Measurements from ENCODE around the gene PTPN14.
A peak's percentile ranks its signal among the peaks of the same experiment; 100 is the strongest.

The PTPN14 gene

DNA sequence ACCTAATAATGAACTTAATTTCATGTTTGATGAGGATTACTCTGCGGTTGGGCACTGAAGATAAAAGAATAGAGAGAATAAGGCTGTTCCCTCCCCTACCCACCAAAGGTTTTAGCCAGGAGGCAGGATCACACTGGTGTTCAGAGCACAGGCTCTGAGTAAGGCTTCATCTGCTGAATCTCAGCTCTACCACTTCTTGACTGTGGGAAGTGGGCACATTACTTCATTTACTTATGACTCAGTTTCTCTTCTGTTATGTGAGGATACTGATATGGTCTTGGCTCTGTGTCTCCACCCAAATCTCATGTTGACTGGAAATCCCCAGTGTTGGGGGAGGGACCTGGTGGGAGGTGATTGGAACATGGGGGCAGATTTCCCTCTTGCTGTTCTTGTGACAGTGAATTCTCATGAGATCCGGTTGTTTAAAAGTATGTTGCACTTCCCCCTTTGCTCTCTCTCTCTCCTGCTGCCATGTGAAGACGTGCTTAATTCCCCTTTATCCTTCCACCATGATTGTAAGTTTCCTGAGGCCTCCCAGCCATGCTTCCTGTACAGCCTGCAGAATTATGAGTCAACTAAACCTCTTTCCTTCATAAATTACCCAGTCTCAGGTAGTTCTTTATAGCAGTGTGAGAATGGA is 190.8 kb downstream of the PTPN14 start:
- DNase-seq = no peak

DNA sequence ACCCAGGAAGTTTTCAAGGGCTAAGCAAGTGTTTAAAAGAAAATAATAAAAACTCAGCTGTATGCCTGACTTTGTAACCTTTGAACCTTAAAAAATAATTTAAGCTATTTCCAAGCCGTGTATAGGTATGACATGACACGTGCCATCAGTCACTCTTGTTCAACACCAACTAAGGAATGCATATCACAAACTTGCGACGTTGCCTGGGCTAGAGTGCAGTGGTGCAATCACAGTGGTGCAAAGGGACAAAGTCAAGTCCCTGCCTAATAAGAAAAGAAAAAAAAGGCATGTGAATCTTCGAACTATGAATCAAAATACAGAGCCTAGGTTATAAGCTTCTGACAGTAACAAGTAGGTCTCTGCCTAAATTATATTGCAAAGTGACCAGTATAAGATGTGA is 191.3 kb downstream of the PTPN14 start:
- DNase-seq = no peak

DNA sequence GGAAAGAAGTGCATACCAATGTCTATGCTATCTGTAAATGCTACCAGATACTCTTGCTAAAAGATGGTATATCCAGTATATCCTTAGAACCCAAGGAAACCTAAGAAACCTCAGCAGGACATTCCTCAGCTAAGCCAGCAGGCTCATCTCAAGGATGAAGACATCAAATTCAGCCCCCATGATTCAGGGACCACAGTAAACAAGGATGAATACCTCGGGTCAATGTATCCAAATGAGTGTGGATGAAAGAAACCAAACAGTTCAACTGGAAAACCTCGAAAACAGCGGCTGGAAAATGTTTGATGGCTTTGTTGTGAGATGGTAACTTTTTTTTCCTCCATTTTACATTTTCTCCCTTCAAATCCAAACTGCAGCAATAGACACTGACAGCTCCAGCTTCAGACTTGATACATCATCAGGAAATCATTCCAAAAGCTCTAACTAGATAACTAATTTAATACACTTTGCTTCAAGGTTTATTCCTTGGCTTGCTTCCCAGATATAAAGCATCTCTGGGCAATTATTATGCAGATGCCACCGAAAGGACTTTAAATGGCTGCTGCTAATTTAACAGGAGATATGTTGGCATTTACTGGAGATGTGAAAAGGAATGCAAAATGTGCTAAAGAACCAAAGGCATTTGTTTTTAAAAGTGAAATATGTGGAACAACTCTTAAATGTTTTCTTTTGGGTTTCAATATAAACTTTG is 196.8 kb downstream of the PTPN14 start:
- DNase-seq = no peak

DNA sequence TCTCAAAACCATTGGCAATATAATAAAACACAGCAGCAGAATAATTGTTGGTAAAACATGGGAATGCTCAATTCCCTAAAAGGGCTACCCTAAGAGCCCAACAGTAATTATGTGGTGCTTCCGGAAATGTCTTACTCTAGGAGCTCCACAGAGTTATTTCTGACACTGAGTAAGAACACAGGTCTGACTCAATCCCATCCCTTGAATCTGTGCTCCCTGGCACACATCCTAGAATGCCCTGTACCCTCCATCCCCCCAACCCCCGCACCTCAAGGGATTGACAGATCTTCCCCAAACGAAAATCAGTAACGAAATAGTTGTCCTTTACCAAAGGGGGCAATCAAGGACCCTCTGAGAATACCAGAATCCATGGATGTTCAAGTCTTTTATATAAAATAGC is 198.6 kb downstream of the PTPN14 start:
- DNase-seq = no peak

DNA sequence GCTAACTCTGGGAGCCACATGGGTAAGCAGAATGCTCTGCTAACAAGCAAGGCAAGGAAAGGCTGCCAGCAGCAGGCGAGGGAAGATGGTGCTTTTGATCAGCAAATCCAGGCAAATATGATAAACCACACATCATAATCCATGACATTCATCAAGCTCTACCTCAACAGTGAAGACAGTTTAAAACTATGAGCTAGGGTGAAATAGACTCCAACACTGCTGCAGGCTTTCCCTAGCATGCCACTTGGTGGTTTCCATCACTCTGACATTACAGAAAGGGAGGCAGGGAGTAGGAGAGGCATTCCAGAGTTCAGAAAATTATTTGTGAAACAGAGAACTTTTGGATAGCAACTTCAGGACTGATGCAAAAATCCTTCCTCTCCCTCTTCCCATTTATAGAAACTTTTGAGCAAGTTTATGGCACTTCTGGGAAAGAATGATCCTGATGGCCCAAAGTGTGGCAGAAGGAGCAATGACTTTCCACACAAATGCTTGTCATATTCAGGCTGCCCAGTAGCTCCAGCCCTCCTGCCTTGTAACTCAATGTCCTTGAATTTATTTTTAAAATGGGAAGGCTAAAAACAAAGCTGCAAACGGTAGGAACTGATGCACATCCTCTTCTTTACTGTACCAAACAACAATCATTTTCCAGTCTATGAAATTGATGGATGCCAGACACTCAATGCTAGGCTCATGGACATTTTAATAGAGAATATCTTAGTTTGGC is 199.7 kb downstream of the PTPN14 start:
- no peak for DNase-seq

DNA sequence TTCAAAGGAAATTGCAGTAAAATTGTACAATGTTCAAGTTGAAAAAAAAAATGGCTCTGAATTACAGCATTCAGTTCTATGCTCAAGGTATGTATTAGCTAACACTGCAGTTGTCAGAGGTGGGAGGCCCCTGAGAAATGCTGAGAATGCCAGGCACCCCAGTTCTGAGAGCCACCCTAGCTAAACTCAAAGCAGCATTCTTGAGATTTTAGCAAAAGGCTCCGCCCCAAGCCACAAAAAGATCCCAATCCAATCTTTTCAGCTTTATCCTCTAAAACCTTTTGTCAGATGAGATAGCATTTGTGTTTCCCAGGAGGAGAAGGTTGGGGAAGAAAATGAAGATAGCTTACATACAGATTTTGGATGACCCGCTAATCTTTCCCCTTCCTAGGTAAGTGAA is 201.6 kb downstream of the PTPN14 start:
- no peak for DNase-seq

DNA sequence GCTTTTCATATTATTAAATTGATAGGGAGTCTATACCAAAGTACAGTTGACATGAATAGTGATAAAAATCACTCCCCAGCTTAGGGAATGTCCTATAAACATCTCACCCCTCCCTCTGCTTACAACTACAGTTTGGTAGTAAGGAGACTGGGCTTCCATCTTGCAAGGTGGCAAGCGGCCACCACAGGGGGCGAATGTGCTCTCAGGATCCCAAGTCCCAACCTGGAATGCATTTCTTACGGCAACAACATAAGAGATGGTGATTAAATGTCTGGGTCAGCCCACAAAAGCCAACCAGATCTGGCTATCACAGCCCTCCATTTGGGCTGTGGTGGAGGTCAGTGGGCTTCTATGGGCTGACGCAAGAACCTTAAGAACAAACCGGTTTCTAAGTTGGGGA is 202.4 kb downstream of the PTPN14 start:
- DNase-seq = no peak

DNA sequence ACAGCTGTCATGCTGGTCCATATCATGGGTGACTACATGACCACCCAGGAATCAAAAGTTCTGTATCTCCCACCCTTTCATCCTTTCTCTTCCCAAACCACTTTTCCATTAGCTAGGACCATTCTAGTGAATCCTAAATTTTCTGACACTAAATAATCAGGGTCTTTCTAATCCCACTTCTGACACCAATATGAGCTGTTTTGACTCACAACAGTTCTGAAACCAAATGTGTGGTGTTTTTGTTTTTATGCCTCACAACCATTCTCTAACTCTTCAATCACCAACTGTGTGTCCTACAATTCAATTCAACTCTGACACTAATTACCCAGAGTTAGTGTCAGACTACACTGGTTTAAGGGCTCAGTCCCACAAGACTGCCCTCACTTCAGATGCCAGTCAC is 206.5 kb downstream of the PTPN14 start:
- DNase-seq = no peak

DNA sequence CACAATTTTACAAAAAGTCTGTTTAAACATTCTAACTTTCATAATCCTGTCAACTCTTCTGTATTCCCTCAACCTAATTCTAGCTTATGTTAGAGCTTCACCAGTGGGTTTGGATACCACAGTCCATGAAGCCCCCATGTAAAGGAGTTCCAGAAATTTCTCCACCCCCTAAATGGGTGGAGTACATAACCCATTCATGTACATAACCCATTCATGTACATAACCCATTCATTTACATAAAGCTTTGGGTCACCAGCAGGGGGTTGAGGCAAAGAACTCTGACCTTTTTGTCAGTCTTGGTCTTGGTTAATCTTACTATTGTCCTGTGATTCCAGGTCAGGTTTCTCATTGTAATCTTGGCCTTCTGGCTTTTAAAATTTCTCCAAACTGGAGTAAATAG is 208.9 kb downstream of the PTPN14 start:
- no peak for DNase-seq

DNA sequence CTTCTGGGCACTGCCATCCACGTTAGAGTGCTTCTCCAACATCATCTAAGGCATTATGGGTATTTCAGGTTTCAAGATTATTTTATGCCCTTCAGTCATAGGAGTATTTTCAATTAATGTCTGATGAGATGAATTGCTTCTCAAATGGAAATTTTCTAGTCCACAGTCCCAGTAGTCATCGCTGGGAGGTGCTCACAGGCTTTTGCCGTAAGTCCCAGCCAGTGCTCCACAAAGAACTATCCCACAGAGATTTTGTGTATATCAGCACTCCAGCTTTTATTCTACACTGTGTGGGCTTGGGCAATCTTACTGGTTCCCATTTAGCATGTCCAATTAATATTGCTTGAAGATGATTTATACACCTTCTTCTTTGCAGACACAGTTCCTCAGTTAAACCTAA is 209.5 kb downstream of the PTPN14 start:
- no peak for DNase-seq

DNA sequence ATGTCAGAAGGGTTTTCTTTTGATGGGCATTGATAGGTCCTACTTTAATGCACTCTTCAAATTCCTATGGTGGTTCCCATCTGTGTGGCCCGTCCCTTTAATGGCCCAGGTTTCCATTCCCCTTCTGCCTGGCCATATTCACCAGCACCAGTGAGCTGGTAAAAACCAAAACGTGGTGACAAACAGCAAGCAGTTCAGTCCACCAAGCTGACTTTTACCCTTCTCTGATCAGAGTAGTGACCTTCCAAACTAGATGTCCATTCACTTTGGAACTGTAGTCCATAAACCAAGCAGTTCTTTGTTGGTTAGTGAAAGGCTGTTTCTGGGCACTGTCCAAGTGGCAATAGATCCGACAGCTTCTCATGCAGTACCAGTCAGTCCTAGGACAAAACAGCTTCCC is 209.9 kb downstream of the PTPN14 start:
- DNase-seq = no peak

DNA sequence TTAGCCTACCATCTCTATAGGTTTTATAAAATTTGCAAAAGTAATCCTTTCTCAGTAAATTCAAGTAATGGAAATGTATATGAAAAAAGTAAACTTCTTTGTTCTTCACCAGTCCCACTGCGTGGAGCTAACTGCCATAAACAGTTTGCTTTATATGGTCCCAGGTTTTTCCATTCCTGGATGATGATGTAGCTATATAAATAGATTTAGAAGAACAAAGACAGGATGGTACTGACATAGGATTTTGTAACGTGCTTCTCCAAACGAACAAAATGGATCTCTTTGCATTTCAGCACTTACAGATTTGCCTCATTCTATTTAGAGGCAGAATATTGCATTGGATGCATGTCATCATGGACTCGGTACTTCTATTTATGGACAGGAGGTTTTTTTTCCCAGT is 213.2 kb downstream of the PTPN14 start:
- DNase-seq = no peak

DNA sequence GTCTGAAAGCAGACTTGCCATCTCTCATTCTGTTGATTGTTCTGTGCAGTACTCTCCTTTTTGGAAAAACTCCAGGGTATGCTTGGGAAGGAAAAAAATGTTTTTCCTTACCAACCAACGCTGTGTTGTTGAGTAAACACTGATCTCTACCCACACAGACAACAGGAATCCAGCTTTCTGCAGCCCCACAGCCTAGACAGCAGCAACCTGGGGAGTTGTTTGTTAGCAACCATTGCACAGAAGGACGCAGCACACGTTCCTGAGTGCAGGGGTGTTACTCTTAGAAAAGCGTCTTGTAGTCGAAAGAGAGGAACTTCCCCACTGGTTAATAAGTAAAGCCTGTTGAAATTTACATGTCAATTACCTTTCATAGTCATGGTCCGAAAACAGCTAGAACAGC is 213.9 kb downstream of the PTPN14 start:
- no peak for DNase-seq

DNA sequence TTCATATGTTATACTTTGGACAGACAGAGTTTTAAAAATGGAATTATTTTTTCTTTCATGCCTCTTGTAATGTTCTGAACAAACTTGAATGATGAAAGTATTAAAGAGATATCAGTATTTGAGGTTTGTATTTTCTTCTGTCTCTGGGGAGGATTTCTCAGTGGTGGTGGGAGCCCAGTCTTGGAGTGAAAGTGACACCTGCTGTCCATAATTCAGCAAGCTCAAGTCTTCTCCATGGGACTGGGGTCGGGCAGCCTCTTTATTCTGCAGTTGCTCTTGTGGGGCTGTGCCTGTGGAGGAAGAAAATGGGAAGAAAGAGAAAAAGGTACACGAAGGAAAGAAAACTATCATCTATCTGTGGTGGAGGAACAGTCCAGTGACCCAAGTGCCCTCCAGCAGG is 214.4 kb downstream of the PTPN14 start:
- DNase-seq = no peak

DNA sequence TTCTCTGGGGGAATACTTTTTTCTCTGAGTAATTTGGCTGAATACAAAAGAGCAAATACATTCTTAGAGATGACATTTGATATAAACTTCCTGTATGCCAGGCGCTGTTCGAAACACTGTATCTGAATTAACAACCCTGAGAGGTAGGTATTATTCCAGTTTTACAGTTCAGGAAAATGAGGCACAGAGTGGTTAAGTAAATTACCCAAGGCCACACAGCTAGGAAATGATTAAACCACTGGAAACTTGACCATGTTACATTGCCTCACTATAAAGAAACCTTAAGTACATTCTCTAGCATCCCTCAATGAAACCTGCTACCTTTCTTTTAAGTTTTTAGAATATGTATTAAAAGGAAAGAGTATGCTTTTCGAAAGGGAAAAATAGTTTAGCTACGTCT is 215.8 kb downstream of the PTPN14 start:
- no peak for DNase-seq

DNA sequence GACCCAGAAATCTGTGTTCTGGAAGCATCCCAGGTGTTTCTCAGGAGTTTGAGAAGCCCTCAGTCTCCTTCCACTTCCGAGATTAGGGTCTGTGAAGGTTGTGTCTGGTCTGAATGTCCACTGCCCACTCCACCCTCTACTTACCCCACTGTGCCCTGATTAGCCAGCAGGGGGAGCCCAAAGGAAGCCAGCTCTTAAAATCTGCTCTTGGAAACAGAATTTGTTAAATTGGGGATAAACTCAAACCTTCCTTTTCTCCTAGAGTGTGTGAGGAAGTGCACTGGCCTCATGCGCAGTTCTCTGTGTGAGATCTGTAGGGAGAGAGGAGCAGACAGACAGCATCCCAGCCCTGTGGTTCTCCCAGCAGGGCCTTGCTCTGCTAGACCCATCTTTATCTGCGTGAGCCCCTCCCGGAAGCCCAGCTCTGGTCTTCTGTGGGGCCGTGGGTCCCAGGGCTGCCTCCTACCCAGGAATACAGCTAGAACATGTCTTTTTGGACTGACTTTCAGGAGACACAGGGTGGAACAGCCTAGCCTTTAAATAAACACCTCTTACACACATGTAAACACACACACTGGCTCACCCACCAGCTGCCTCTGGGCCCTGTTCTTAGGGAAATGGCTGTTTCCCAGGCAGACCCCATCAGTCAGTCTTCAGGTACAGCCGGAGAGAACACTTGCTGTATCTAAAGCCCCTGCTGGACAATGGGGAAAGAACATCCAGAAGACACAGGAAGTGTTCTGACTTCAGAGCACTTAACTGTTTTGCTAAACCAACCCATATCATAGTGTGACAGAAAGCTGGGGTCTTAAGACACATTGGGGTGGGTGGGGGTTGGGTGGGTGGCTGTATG is 218.2 kb downstream of the PTPN14 start:
- DNase-seq = peak; percentile 13

DNA sequence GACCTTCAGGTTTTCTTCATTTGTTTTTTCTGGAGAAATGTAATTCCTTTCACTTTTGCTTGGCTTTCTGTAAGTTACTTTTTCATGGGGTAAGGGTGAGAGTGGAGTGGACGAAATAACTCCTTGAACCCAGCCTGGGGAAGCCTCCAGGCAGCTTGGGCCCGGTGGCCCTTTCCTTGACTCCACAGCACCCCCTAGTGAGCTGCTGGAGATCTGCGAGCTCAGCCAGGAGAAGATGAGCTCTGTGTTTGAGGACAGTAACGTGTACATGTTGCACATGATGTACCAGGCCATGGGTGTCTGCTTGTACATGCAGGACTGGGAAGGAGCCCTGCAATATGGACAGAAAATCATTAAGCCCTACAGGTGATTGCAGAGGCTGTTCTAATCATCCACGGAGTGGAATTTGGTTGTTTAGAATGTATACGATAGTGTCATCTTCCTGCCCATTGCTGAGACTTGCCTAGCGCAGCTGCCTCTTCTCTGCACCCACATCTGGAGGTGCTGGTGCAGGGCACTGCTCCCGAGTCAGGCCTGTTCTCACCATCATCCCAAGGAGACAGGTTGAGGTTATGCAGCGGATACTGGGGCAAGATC is 219.5 kb downstream of the PTPN14 start:
- DNase-seq = peak; percentile 29

DNA sequence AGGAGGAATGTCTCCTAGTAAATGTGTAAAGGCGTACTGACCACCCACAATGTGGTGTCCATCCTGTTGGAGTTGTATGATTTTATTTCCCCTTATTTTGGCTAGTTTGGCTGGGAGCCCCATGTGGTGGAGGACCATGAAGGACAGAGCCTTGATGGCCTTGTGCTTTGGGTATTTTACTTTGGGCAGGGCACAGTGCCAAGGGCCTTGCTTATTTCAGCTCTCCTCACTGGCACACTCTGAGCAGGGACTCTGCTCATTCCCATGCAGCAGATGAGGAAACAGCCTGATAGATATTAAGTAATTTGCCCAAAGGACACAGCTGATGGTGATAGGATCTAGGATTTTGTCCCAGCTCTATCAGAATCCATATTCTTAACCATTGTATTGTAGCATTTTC is 220.2 kb downstream of the PTPN14 start:
- no peak for DNase-seq

DNA sequence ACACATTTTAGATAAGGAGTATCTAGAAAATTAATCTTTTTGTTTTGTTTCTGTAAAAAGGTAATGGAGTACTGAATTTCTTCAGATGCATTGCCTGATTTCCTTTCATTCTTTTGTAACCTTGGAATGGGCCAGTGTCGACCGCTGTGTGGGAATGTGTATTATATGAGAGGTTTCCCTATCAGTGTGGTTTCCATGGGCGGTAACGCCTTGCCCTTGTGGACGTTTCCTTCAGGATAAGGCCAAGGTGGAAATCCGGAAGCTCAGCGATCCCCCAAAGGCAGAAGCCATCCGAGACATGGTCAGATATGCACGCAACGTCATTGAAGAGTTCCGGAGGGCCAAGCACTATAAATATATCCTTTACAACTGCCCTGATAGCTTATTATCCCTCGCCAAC is 220.7 kb downstream of the PTPN14 start:
- DNase-seq = no peak

DNA sequence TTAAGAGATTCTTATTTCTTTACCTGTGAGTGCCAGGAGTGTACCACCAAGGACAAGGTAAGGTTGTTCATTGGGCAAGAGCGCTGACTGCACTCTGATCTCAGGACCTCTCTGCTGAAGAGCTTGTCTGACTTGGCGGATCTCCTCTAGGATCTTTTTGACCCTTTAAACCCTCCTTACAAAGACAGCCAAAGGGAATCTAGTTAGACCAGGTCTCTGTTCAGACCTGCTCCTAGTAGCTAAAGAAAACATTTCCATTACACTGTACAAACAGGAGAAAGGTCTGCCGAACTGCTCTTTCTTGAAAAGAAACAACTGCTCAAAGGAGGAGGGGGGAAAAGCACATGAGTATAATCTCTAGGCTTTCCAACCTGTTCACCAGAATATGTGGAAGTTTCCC is 221.2 kb downstream of the PTPN14 start:
- DNase-seq = no peak

DNA sequence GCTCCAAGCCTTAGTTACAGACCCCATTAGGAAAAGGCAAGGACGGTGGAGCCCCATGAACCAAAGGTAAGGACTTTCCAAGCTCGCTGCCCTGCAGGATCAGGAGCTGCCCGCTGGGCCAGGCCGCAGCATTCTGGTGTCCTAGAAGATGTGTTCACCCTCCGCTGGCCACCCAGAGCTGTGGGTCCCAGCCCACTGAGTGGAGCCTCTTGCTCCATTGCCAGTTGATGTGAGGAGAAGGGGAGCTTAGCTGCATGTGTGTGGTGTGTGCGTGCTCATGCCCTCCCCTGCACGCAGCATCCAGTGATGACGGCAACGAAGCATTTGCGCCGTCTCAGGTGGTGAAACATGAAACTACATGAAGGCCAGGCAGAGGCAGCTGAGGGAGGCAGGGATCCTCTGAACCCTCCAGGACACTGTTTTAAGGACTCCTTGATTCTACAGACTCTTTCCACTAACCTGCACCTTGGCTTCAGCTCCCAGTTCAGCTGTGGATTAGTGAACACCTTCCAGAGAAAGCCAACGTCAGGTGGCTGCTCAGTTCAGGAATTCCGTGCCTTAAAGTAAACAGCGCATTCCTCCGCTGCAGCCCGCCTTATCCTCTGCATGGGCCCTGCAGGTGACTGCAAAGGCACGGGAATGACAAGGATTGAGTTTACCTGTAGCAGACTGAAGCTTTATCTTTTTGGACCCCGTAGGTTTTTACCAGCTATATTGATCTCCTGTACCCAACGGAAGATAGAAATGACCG is 221.8 kb downstream of the PTPN14 start:
- DNase-seq = no peak

Data from central memory CD4-positive, alpha-beta T cell (primary cell).